Hair follicle dermal papilla cell (primary cell): Measurements from ENCODE around the gene DNALI1. TPM values are rescaled to one million over a fixed set of nuclear protein-coding genes. Genes with fewer than 3 reads are reported as not detected.

Experiments used
- small RNA-seq: library from RNA; depleted of rRNA; stranded (forward); fragments of <200 nt; gene quantifications from one replicate; pipeline ENCODE3, GENCODE V24; 2012
- total RNA-seq: library from RNA; depleted of rRNA; stranded (reverse); fragments of >200 nt; gene quantifications from 2 replicates; pipeline ENCODE4 v1.2.3, GENCODE V29; 2012

DNALI1 gene
- total RNA-seq = 5.3 and 5.8 TPM in 2 replicates

GRCh38 chr1:37556712-37557196 is at the start of gene DNALI1:
TSS of gene DNALI1 (plus strand) at chr1:37556940. CDS start at chr1:37556995, 55 bp downstream.

GRCh38 chr1:37514350-37515184 is 42.2 kb upstream of the DNALI1 start, which contains the start of gene MEAF6:
TSS of gene MEAF6 (minus strand) at chr1:37514766. CDS start at chr1:37514746, 20 bp downstream.

GRCh38 chr1:37553927-37554808 is 2.6 kb upstream of the DNALI1 start, which contains the start of gene SNIP1:
TSS of gene SNIP1 (minus strand) at chr1:37554293. CDS start at chr1:37554229, 64 bp downstream.

GRCh38 chr1:37595440-37596181 is 38.9 kb downstream of the DNALI1 start, which contains the start of gene GNL2:
TSS of gene GNL2 (minus strand) at chr1:37595937. CDS start at chr1:37595822, 115 bp downstream.

Small RNA genes within 50 kb of the gene (small RNA-seq; reads per million reads assigned to genes)
- gene AL034379.1 = not detected

Other genes starting within 250 kb of the DNALI1 start
- gene ZC3H12A, start 82.4 kb upstream of the DNALI1 start, total RNA-seq = 15.5 and 34.2 TPM in 2 replicates
- gene MEAF6, start 42.2 kb upstream of the DNALI1 start, total RNA-seq = 59.4 and 60.0 TPM in 2 replicates
- 15.7 and 16.9 TPM in 2 replicates for gene SNIP1, start 2.6 kb upstream of the DNALI1 start, total RNA-seq
- 65.3 and 69.6 TPM in 2 replicates for gene GNL2, start 39.0 kb downstream of the DNALI1 start, total RNA-seq
- 2.4 and 3.4 TPM in 2 replicates for gene RSPO1, start 78.0 kb downstream of the DNALI1 start, total RNA-seq
- gene CDCA8, start 135.6 kb downstream of the DNALI1 start, total RNA-seq = 1.8 and 2.1 TPM in 2 replicates
- not detected in 2 replicates for gene EPHA10, start 208.2 kb downstream of the DNALI1 start, total RNA-seq
- gene MANEAL, start 236.9 kb downstream of the DNALI1 start, total RNA-seq = 1.6 and 1.8 TPM in 2 replicates